GF-D8 (cell line): ENCODE measurements around the gene ZNF396.

Source experiments
- DNase-seq: peaks from one replicate; lab custom pipeline; 2025; lab: John Stamatoyannopoulos, UW

Gene ZNF396

GRCh38 chr18:35376742-35377695 is at the start of gene ZNF396:
Gene ZNF396, minus strand, starts transcription at chr18:35377337. Its CDS starts 3,045 bp downstream, at chr18:35374292.
- DNase-seq = no peak

DNA sequence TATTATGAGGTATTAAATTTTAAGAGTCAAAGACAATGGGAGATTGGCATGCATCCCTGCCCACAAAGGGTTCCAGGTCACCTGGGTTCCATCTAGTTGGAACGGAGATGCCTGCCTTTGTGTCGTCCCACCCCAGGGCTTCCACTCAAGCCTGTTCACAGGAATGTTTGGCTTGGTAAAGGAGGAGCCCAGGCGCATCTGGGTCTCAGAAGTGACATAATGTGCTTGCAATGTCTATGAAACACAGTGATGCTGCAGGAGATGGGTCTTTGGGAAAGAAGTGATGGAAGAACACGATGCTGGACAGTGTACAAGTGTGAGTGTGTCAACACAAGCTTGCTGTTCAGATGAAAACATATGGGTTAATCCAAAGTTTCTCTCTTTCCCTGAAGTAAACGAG is 49.6 kb upstream of the ZNF396 start:
- no peak for DNase-seq

DNA sequence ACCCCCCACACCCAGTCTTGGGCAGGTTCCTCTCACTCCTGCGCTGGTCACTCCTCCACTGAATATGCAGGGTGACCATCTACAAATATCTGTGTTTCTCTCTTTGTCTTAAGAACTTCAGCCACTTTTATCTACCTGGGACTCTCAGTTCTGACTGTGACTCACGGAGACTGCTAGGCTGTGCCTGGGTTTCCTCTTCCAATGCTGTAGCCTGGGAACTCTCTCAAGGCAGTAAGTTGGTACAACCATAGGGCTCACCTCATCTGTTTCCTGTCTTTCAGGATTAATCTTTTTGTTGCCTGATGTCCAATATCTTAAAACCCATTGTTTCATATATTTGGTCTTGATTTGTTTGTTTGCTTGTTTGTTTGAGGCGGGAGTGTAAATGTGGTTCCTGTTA is 47.2 kb upstream of the ZNF396 start:
- DNase-seq = no peak

GRCh38 chr18:35422237-35422636 is 45.1 kb upstream of the ZNF396 start:
- no peak for DNase-seq

- no peak for DNase-seq
These were observed 41.5 kb upstream of the ZNF396 start for GRCh38 chr18:35418610-35419009.

DNA sequence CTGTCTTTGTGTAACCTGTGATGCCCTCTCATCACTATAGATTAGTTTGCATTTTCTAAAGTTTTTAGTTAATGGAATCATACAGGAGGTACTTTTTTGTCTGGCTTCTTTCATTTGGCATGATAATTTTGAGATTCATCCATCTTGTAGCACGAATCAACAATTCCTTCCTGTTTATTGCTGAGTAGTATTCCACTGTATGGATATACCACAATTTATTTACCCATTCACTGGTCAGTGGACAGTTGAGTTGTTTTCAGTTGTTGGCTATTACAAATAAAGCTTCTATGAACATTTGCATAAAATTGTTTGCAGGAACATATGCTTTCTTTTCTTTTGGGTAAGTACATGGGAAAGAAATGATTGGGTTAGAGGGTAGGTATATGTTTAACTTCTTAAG is 40.1 kb upstream of the ZNF396 start:
- DNase-seq = no peak

DNA sequence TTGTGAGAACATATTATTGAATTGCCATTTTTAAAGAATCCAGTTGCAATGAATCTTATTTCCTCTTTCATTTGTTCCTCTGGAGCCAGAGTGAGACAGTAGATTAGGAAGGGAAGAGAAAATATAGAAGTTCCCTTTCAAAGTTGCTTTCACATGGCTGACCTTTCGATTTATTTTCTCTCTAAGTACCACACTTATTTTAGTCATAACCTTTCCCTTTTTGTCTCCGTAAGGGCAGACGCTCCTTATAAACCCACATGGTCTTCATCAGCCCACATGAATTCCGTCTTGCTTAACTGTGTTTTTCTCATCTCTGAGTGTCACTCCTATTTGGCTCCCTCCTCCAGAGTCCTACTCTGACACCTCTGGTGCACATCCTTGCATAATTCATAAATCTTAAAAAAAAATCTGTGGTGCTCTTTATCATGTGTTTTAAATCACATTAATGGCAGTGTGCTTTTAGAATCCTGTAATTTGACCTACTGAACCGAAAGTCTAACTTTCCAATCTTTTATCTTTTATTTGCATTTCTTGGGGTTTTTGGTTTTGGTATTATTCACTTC is 38.5 kb upstream of the ZNF396 start:
- no peak for DNase-seq

GRCh38 chr18:35413163-35413511 is 36.0 kb upstream of the ZNF396 start:
- DNase-seq = no peak

GRCh38 chr18:35411625-35412351 is 34.7 kb upstream of the ZNF396 start:
- no peak for DNase-seq

- no peak for DNase-seq
These were observed 33.4 kb upstream of the ZNF396 start for GRCh38 chr18:35410561-35410960.

DNA sequence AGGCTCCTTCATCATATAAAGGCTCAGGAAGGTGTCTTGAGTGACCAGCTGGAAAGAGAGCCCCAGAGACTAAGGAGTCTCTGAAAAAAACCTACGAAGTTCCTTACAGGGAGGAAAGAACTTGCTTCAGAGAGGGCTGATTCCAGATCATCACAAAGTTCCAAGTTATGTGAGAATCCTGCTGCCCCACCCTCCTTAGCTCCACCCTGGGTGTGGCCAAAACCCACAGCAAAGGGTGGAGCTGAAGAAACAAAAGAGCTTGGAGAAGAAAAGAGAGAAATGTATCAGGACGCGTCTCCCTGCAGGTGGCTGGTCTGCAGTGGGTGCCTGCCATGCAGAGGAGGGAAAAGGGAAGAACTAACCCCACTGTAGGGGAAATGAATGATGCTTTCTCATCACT is 32.8 kb upstream of the ZNF396 start:
- DNase-seq = no peak

DNA sequence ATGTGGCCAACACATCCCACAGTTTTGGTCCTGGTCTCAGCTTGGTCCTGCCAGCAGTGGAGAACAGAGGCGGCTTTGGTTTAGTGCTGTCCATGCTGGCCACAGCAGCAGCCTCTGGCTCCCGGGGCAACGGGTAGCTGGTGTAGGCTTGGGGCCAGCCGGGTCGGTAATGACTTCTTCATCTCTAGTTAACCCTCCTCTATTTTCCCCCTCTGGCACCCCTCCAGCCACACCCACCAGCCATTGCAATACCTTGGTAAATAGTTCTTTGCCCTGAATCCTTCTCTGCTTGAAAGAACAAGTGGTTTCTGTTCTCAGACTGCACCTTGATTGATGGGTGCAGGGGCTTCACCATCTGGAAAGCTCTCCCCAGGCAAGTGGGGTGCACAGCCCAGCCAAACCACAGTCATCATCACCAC is 31.7 kb upstream of the ZNF396 start:
- DNase-seq = no peak

- peak; percentile 74 for DNase-seq
These were observed 30.8 kb upstream of the ZNF396 start for GRCh38 chr18:35407871-35408481.

DNA sequence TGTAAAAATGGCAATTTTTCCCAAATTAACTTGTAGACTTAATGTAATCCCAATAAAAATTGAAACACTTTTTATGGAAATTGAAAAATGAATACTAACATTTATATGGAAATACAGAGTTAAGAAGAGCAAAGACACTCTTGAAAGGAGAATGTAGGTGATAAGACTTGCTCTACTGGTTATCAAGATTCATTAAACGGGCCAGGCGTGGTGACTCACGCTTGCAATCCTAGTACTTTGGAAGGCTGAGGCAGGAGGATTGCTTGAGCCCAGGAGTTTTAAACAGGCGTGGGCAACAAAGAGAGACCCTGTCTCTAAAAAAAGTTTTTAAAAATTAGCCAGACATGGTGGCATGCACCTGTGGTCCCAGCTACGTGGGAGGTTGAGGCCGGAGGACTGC is 29.5 kb upstream of the ZNF396 start:
- no peak for DNase-seq

GRCh38 chr18:35397976-35398375 is 20.8 kb upstream of the ZNF396 start:
- DNase-seq = no peak

- no peak for DNase-seq
These were observed 16.6 kb upstream of the ZNF396 start for GRCh38 chr18:35393716-35394115.

- DNase-seq = no peak
These were observed 15.2 kb upstream of the ZNF396 start for GRCh38 chr18:35392375-35392774.

GRCh38 chr18:35390951-35391700 is 14.0 kb upstream of the ZNF396 start:
- DNase-seq = no peak

- no peak for DNase-seq
These were observed 12.0 kb upstream of the ZNF396 start for GRCh38 chr18:35389095-35389618.

GRCh38 chr18:35387152-35387571 is 10.0 kb upstream of the ZNF396 start:
- DNase-seq = no peak

DNA sequence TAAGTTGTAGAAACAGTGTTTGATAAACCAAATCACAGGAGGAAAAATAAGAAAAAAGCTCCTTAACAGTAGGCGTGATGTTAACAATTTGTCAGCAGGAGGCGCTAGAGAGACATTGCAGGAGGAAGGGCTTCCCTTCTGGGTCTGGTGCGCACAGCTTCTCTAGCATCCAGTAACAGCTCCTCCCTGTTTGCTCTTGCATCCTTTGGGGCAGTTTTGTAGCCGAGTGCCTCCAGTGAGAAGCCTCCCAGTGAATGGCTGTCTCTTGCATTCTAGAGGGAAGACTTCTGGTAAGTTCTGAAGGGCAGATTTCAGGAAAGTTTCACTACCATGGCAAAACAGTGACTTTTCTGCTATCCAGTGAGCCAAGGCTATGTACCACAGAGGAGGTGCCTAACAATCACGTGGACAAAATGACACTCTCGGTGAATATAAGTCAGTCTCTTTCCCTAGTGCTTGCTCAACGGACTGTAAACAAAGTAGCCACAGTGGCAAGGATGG is 9.5 kb upstream of the ZNF396 start:
- peak; percentile 35 for DNase-seq
